Pancreas (tissue), 10 donors: ENCODE data around the gene VGLL4. TPM values are rescaled to one million over a fixed set of nuclear protein-coding genes. Genes with fewer than 3 reads are reported as not detected.

ENCODE experiments used
- ATAC-seq, 4 donors: fragments of 200-7000 bp; cut with Tn5 transposase; one replicate each; pipeline versions ENCODE4 v1.8.0 to v1.9.1; 2020; ENCODE audit warnings: mild to moderate bottlenecking in 4 of 4, moderate library complexity in 4 of 4
- DNase-seq, 6 donors: peaks; one replicate each; pipeline ENCODE4 v3.0.0-alpha.2; 2020
- FAIRE-seq: peaks from 2 replicates; lab custom pipeline; 2012; peaks lifted over from hg19 to GRCh38; lab: Jason Lieb, UNC
- H3K27ac ChIP-seq, 4 donors: fragments of 200-600 bp; sonication (generic); 1 replicate in 3 of 4; 2 replicates in 1 of 4; pipeline versions ENCODE4 v1.5.0 to v1.8.0; 2020
- H3K27me3 ChIP-seq, 4 donors: fragments of 200-600 bp; one replicate each; pipeline ENCODE4 v1.8.0; 2021
- H3K36me3 ChIP-seq, 3 donors: fragments of 200-600 bp; sonication (generic) in 1 of 3; one replicate each; pipeline versions ENCODE4 v1.5.0 to v1.8.0; 2020 to 2021
- H3K4me1 ChIP-seq, 3 donors: fragments of 200-600 bp; one replicate each; pipeline ENCODE4 v1.8.0; 2021
- H3K4me3 ChIP-seq, 4 donors: fragments of 200-600 bp; sonication (generic) in 2 of 4; one replicate each; pipeline versions ENCODE4 v1.5.0 to v1.8.0; 2020 to 2021
- H3K9me3 ChIP-seq, 4 donors: fragments of 200-600 bp; one replicate each; pipeline ENCODE4 v1.8.0; 2021
- WGBS, 2 donors: extraction: QIAGEN DNeasy Blood & Tissue Kit; methylation state at CpG; one replicate each; pipeline ENCODE4 v1.1.7; 2013; 5-methylcytosine and 5-hydroxymethylcytosine counted together
- intact Hi-C, 3 donors: fragments of 100-400 bp; cut with DNase I; formaldehyde crosslinking; loops; one replicate each; pipeline versions ENCODE4 v1.11.1 to v1.14.2; 2022
- polyA plus RNA-seq, 2 donors: library from polyadenylated mRNA; stranded (reverse); fragments of 200-250 nt; gene quantifications; one replicate each; pipeline ENCODE4 v1.2.3, GENCODE V29; 2013
- total RNA-seq, 6 donors: library from RNA; stranded (reverse); fragmentation: NEBNext Ultra II Directional in 4 of 6; extraction: Animal tissue kit (Norgen Biotek cat#: 25700) in 4 of 6; gene quantifications; one replicate each; pipeline versions ENCODE4 v1.2.1 to v1.2.4, GENCODE V29; 2021 to 2023
- TF ChIP-seq, protein P1 (sequence below), 4 donors: fragments of 200-600 bp; sonication (generic) in 3 of 4; IDR thresholded peaks; one replicate each; pipeline versions ENCODE4 v1.5.0 to v1.8.0; 2021; ENCODE audit warnings: antibody characterized with exemption in 4 of 4
- donor health status: healthy with polysubstance abuse.
- donor health status: DM: no; HTN: no; CAD: no; lungs with moderate emphysema.
- donor health status: DM: no; HTN: no; CAD: no.
- donor health status: control.
- donor health status: control.
- donor health status: Bipolar disorder and iron deficiency.
- donor health status: DM: yes; HTN: yes; CAD: no.
- donor health status: DM: no; HTN: no; CAD: no.
- donor health status: DM: no; HTN: no; CAD: no.
- donor health status: DM: yes; HTN: yes; CAD: no.

The VGLL4 gene
- total and polyA plus RNA-seq, 8 donors: 17.3 to 47.8 (median 22.0) TPM

GRCh38 chr3:11558918-11559815 is 84.5 kb downstream of the VGLL4 start:
- H3K27me3 ChIP-seq: no peaks in the 10 kb centered on the region
- intact Hi-C loops: no loop called here
- H3K4me1 ChIP-seq: peaks cover 2 to 6% (median 3%) of the 10 kb centered on the region in 3 donors
- peak in 3 of 6 donors; percentile 14 to 58 (median 48) for DNase-seq
- no peaks in the 10 kb centered on the region for H3K9me3 ChIP-seq
- FAIRE-seq: no peak
- 90 to 93% methylated on average over 37 of the region's 37 CpGs for WGBS, 2 donors
- peak in 1 of 4 donors; percentile 5 for ATAC-seq
- TF ChIP-seq, protein P1, sequence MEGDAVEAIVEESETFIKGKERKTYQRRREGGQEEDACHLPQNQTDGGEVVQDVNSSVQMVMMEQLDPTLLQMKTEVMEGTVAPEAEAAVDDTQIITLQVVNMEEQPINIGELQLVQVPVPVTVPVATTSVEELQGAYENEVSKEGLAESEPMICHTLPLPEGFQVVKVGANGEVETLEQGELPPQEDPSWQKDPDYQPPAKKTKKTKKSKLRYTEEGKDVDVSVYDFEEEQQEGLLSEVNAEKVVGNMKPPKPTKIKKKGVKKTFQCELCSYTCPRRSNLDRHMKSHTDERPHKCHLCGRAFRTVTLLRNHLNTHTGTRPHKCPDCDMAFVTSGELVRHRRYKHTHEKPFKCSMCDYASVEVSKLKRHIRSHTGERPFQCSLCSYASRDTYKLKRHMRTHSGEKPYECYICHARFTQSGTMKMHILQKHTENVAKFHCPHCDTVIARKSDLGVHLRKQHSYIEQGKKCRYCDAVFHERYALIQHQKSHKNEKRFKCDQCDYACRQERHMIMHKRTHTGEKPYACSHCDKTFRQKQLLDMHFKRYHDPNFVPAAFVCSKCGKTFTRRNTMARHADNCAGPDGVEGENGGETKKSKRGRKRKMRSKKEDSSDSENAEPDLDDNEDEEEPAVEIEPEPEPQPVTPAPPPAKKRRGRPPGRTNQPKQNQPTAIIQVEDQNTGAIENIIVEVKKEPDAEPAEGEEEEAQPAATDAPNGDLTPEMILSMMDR (IDR thresholded peaks at IDR 0.05): no peak
- peaks cover 0 to 20% (median 6%) of the 10 kb centered on the region in 3 donors for H3K36me3 ChIP-seq
- no peak overlapping the region for H3K4me3 ChIP-seq
- no peak overlapping the region for H3K27ac ChIP-seq

GRCh38 chr3:11558411-11558903 is 85.3 kb downstream of the VGLL4 start:
- Histone ChIP-seq H3K9me3 (no peaks in the 10 kb centered on the region), H3K27ac (no peak overlapping the region), H3K27me3 (no peaks in the 10 kb centered on the region), H3K4me3 (no peak overlapping the region), H3K36me3 (peaks cover 0 to 13% (median 6%) of the 10 kb centered on the region in 3 donors), H3K4me1 (peaks cover 6 to 13% (median 10%) of the 10 kb centered on the region in 3 donors)
- intact Hi-C loops: no loop called here
- WGBS, 2 donors: 79 to 82% methylated on average over 17 of the region's 17 CpGs
- FAIRE-seq (no peak), DNase-seq (peak in 3 of 6 donors; percentile 20 to 54 (median 47)), ATAC-seq (no peak)
- TF ChIP-seq, protein P1 (IDR thresholded peaks at IDR 0.05): no peak

DNA sequence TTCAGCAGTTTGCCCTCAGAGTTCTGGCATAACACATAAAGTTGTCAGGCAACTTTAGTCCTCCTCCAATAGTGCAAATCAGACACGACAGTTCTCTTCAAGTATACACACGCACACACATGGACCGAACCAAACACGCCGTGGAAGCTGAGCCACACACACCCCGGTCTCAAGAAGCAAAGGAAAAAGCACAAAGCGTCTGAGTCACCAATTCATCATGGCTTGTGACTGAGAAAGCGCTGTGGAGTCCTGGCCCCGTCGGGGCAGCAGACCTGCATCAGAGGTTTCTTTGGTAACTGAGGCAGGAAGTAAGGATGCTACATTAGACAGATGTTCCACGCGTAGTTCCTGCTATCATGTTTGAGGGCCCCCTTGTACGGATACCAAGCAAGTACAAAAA is 85.7 kb downstream of the VGLL4 start:
- TF ChIP-seq, protein P1 (IDR thresholded peaks at IDR 0.05): no peak
- Histone ChIP-seq H3K4me1 (peaks cover 6 to 15% (median 12%) of the 10 kb centered on the region in 3 donors), H3K27me3 (no peaks in the 10 kb centered on the region), H3K9me3 (no peaks in the 10 kb centered on the region), H3K4me3 (no peak overlapping the region), H3K27ac (no peak overlapping the region), H3K36me3 (peaks cover 0 to 9% (median 5%) of the 10 kb centered on the region in 3 donors)
- DNase-seq (peak in 1 of 6 donors; percentile 41), ATAC-seq (no peak), FAIRE-seq (no peak)
- 83% methylated on average over 13 of the region's 13 CpGs for WGBS, 2 donors
- intact Hi-C loops: no loop called here

DNA sequence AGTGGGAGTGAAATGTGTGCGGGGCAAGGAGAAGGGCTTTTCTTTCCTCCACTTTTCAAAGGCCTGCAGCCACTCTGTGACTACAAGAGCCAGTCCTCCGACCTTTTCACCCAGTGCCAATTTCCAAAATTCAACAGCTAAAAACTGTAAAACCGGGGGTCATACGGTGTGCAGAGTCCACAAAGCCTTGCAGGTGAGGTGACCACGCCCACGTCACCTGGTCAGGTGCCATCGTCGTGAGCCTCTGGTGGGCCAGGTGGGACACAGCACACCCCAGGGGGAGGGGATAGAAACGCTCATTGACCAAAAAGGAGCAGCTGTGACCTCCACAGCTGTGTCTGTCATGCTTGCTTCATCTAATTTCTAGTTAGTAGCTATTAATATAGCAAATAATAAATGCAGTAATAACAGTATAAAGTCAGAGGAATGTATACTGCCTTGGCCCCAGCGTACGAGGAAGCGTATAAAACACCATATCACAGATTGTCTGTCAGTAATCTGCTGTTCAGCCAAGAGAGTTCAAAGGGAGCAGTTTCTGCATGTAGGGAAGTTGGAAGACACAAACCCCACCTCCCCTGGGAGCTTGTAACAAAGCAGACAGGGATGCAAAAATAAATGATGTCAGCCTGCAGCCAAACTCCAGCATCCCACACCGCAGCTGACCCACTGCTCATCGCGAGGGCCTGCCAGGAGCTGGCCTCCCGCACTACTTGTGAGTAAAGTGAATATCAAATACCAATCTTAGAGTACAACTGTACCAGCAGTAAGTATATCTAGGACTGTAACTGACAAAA is 86.7 kb downstream of the VGLL4 start:
- Histone ChIP-seq H3K36me3 (no peaks in the 10 kb centered on the region), H3K27ac (no peak overlapping the region), H3K4me3 (no peak overlapping the region), H3K4me1 (peaks cover 6 to 15% (median 12%) of the 10 kb centered on the region in 3 donors), H3K27me3 (no peaks in the 10 kb centered on the region), H3K9me3 (no peaks in the 10 kb centered on the region)
- ATAC-seq: no peak
- intact Hi-C loops: no loop called here
- DNase-seq: peak in 1 of 6 donors; percentile 18
- WGBS, 2 donors: 81% methylated on average over 16 of the region's 16 CpGs
- no peak for FAIRE-seq
- TF ChIP-seq, protein P1 (IDR thresholded peaks at IDR 0.05): no peak
